Esophagus muscularis mucosa (tissue), 4 donors: ENCODE measurements around the gene BCL11B.

ENCODE experiments used
- EP300 ChIP-seq: sonication (generic); formaldehyde crosslinking; IDR thresholded peaks from one replicate; pipeline ENCODE4 v1.6.1; 2017; ENCODE audit warnings: antibody characterized with exemption
- POLR2A ChIP-seq: fragments of 450-650 bp; IDR thresholded peaks from one replicate; pipeline ENCODE4 v1.6.1; 2017; ENCODE audit warnings: antibody characterized with exemption, moderate library complexity, mild to moderate bottlenecking, low read depth
- POLR2AphosphoS5 ChIP-seq, 2 donors: sonication (generic); formaldehyde crosslinking; IDR thresholded peaks; one replicate each; pipeline ENCODE4 v1.6.1; 2017; ENCODE audit warnings: antibody characterized with exemption in 2 of 2
- TF ChIP-seq, protein P1 (sequence below), 3 experiments: fragments of 200-600 bp in 2 of 3; fragments of 450-650 bp in 1 of 3; sonication (generic) in 2 of 3; IDR thresholded peaks; one replicate each; pipeline ENCODE4 v1.5.1; 2017 to 2019; ENCODE audit warnings: antibody characterized with exemption in 3 of 3, mild to moderate bottlenecking in 2 of 3, moderate library complexity in 1 of 3

DNA sequence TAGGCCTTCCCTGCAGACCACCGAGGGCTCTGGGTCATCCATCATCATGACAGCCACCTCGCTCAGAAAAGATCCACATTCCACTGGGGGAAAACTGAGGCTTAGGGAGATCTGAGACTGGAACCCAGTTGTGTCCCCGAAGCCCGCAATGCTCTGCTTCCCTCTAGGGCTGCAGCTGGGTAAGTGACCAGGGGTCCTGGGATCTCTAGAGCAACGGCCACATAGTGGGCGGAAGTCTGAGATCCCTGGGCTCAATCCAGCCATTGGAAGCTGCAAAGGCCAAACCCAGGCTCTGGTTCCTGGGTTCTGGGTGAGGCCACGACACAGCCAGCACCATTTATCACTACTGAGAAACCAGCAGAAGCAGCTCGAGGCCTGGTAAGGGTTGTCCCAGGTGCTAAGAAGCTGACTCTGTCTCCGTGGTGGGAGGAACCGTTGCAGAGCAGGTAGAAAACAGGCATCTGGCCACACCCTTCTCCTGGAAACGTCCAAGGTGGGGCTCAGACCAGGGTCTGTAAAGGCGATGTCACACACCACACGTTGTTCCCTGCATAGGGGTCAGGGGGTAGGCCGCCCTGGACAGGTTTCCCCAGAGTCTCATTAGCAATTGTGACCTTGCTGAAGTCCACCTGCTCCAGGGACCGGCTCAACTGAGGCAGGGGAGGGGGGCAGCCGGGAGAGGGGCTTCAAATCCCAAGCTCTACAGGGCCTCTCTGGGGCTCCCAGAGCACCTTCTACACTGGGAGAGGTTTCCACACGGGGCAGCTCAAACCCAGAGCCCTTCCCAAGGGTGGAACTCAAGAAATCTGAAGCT, 38.6 kb downstream of the BCL11B start:
- TF ChIP-seq, protein P1, sequence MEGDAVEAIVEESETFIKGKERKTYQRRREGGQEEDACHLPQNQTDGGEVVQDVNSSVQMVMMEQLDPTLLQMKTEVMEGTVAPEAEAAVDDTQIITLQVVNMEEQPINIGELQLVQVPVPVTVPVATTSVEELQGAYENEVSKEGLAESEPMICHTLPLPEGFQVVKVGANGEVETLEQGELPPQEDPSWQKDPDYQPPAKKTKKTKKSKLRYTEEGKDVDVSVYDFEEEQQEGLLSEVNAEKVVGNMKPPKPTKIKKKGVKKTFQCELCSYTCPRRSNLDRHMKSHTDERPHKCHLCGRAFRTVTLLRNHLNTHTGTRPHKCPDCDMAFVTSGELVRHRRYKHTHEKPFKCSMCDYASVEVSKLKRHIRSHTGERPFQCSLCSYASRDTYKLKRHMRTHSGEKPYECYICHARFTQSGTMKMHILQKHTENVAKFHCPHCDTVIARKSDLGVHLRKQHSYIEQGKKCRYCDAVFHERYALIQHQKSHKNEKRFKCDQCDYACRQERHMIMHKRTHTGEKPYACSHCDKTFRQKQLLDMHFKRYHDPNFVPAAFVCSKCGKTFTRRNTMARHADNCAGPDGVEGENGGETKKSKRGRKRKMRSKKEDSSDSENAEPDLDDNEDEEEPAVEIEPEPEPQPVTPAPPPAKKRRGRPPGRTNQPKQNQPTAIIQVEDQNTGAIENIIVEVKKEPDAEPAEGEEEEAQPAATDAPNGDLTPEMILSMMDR (IDR thresholded peaks at IDR 0.05): no peak
- TF ChIP-seq POLR2A (no peak), EP300 (no peak), POLR2AphosphoS5 (IDR thresholded peaks at IDR 0.05) (no peak)
